MCF 10A (cell line): ENCODE measurements around the gene ACSS3. TPM values are rescaled to one million over a fixed set of nuclear protein-coding genes. Genes with fewer than 3 reads are reported as not detected.

Experiments
- BruUV-seq: library from RNA; stranded (reverse); fragments of 400-500 nt; replicated peaks from 2 replicates; lab custom pipeline; 2021; lab: Mats Ljungman, UMichigan
- CTCF ChIA-PET: fragments of 300-600 bp; sonication (Branson Sonifier 250); formaldehyde crosslinking; extraction: SDS; loops from one replicate; lab custom pipeline; 2021; ENCODE audit warnings: antibody characterized with exemption, inconsistent platforms; lab: Yijun Ruan, JAX
- POLR2A ChIA-PET: fragments of 300-600, 350-650 bp; sonication (Branson Sonifier 250); formaldehyde crosslinking; extraction: SDS; loops from one replicate; lab custom pipeline; 2020; ENCODE audit warnings: antibody characterized with exemption, inconsistent platforms; lab: Yijun Ruan, JAX
- DNase-seq: peaks from one replicate; pipeline ENCODE4 v3.0.0-alpha.2; 2018; ENCODE audit not compliant: unreplicated experiment
- H3K27ac Mint-ChIP-seq: one replicate; pipeline ENCODE4 v1.8.0; 2022; ENCODE audit warnings: mild to moderate bottlenecking, low read depth, mixed read lengths; ENCODE audit not compliant: unreplicated experiment
- H3K27me3 Mint-ChIP-seq: one replicate; pipeline ENCODE4 v1.8.0; 2022; ENCODE audit warnings: mixed read lengths; ENCODE audit not compliant: insufficient read depth, unreplicated experiment
- H3K36me3 Mint-ChIP-seq: one replicate; pipeline ENCODE4 v1.8.0; 2022; ENCODE audit warnings: mild to moderate bottlenecking, moderate library complexity, mixed read lengths; ENCODE audit not compliant: insufficient read depth, unreplicated experiment
- H3K4me1 Mint-ChIP-seq: one replicate; pipeline ENCODE4 v1.8.0; 2022; ENCODE audit warnings: mixed read lengths; ENCODE audit not compliant: insufficient read depth, unreplicated experiment
- H3K4me3 Mint-ChIP-seq: one replicate; pipeline ENCODE4 v1.8.0; 2022; ENCODE audit warnings: mild to moderate bottlenecking, moderate library complexity, mixed read lengths; ENCODE audit not compliant: unreplicated experiment
- H3K9me3 Mint-ChIP-seq: one replicate; pipeline ENCODE4 v1.8.0; 2022; ENCODE audit warnings: mixed read lengths; ENCODE audit not compliant: unreplicated experiment
- CTCF ChIP-seq: fragments of 200-600 bp; IDR thresholded peaks from one replicate; pipeline ENCODE4 v1.8.0; 2022; ENCODE audit warnings: antibody characterized with exemption, mild to moderate bottlenecking; ENCODE audit not compliant: unreplicated experiment
- intact Hi-C: fragments of 100-400 bp; cut with micrococcal nuclease; formaldehyde crosslinking; loops from 2 replicates; pipeline ENCODE4 v1.14.1; 2022
- total RNA-seq: library from RNA; stranded (reverse); gene quantifications from 2 replicates; pipeline ENCODE4 v1.2.3, GENCODE V29; 2022

ACSS3 gene
- total RNA-seq, 1 experiment from 2014 or later = not detected

GRCh38 chr12:81070846-81071245 lies 7.0 kb upstream of the ACSS3 start:
- Mint-ChIP-seq H3K9me3 (no peaks in the 10 kb centered on the region), H3K36me3 (no peaks in the 10 kb centered on the region), H3K4me3 (no peak overlapping the region), H3K4me1 (no peaks in the 10 kb centered on the region), H3K27ac (no peak overlapping the region), H3K27me3 (peaks cover 23% of the 10 kb centered on the region)
- no TSS peak for BruUV-seq
- intact Hi-C loops = no loop called here
- no peak for DNase-seq
- TF ChIP-seq CTCF = no peak
- ChIA-PET CTCF (no interaction called here), POLR2A (no interaction called here)

- Mint-ChIP-seq H3K27ac (no peak overlapping the region), H3K4me3 (no peak overlapping the region), H3K27me3 (peaks cover 22% of the 10 kb centered on the region), H3K36me3 (no peaks in the 10 kb centered on the region), H3K9me3 (no peaks in the 10 kb centered on the region), H3K4me1 (no peaks in the 10 kb centered on the region)
- CTCF ChIA-PET = interaction anchor here (0.6 kb wide), 1 partner anchor 673 kb away, joined by 3 read pairs; no protein-coding TSS in a partner anchor
- no peak for TF ChIP-seq CTCF
- no peak for DNase-seq
- intact Hi-C loops = no loop called here
- BruUV-seq = no TSS peak
- POLR2A ChIA-PET = no interaction called here
These were observed 2.3 kb upstream of the ACSS3 start for GRCh38 chr12:81075539-81075938.

- Mint-ChIP-seq H3K4me1 (no peaks in the 10 kb centered on the region), H3K27ac (no peak overlapping the region), H3K9me3 (no peaks in the 10 kb centered on the region), H3K36me3 (no peaks in the 10 kb centered on the region), H3K27me3 (peaks cover 22% of the 10 kb centered on the region), H3K4me3 (peak overlapping the region; percentile 7)
- BruUV-seq = no TSS peak
- no peak for TF ChIP-seq CTCF
- intact Hi-C loops = no loop called here
- ChIA-PET POLR2A (no interaction called here), CTCF (no interaction called here)
- no peak for DNase-seq
These were observed 572 bp upstream of the ACSS3 start for GRCh38 chr12:81077329-81077685.

GRCh38 chr12:81078469-81079196 lies 754 bp downstream of the ACSS3 start:
- H3K27me3 Mint-ChIP-seq = peaks cover 22% of the 10 kb centered on the region
- DNase-seq = peak; percentile 38
- H3K27ac Mint-ChIP-seq = no peak overlapping the region
- H3K9me3 Mint-ChIP-seq = no peaks in the 10 kb centered on the region
- no peak for TF ChIP-seq CTCF
- no peaks in the 10 kb centered on the region for H3K4me1 Mint-ChIP-seq
- CTCF ChIA-PET = interaction anchor here (0.6 to 1.2 kb wide), 2 partner anchors 50 to 373 kb away, joined by 3 to 5 read pairs; no protein-coding TSS in a partner anchor
- H3K4me3 Mint-ChIP-seq = no peak overlapping the region
- intact Hi-C loops = no loop called here
- POLR2A ChIA-PET = no interaction called here
- BruUV-seq = no TSS peak
- H3K36me3 Mint-ChIP-seq = no peaks in the 10 kb centered on the region
